HepG2 (cell line): ENCODE measurements around the gene ZNF324B. TPM values are rescaled to one million over a fixed set of nuclear protein-coding genes. Genes with fewer than 3 reads are reported as not detected.

Source experiments
- BRD4 ChIP-seq: sonication (generic); formaldehyde crosslinking; IDR thresholded peaks from 2 replicates; pipeline ENCODE4 v1.4.0; 2020; ENCODE audit warnings: missing genetic modification reagents
- CC2D1A ChIP-seq: sonication (generic); formaldehyde crosslinking; IDR thresholded peaks from 2 replicates; pipeline ENCODE4 v1.8.1; 2023; ENCODE audit warnings: mild to moderate bottlenecking, missing genetic modification reagents
- HDAC6 ChIP-seq: fragments of 200-600 bp; sonication (generic); IDR thresholded peaks from 2 replicates; pipeline ENCODE4 v1.7.0; 2017; ENCODE audit warnings: mild to moderate bottlenecking, antibody characterized with exemption, low read length, low read depth
- KMT2B ChIP-seq: IDR thresholded peaks from 2 replicates; pipeline ENCODE4 v1.6.1; 2016; ENCODE audit warnings: missing genetic modification reagents, missing compliant biosample characterization
- THAP11 ChIP-seq: IDR thresholded peaks from 2 replicates; pipeline ENCODE4 v1.6.1; 2016; ENCODE audit warnings: missing biosample characterization, missing genetic modification reagents
- ZBTB1 ChIP-seq: sonication (generic); formaldehyde crosslinking; IDR thresholded peaks from 2 replicates; pipeline ENCODE4 v1.4.0; 2020; ENCODE audit warnings: missing genetic modification reagents, borderline replicate concordance
- ZNF441 ChIP-seq: sonication (generic); formaldehyde crosslinking; IDR thresholded peaks from 2 replicates; pipeline ENCODE4 v1.7.0; 2021; ENCODE audit warnings: missing genetic modification reagents, borderline replicate concordance
- ZNF496 ChIP-seq: sonication (generic); formaldehyde crosslinking; IDR thresholded peaks from 2 replicates; pipeline ENCODE4 v1.8.1; 2023; ENCODE audit warnings: mild to moderate bottlenecking, moderate library complexity, missing genetic modification reagents; ENCODE audit not compliant: insufficient replicate concordance
- ZNF567 ChIP-seq: sonication (generic); formaldehyde crosslinking; IDR thresholded peaks from 2 replicates; pipeline ENCODE4 v1.8.1; 2023; ENCODE audit warnings: mild to moderate bottlenecking, missing genetic modification reagents, borderline replicate concordance
- ZNF570 ChIP-seq: sonication (generic); formaldehyde crosslinking; IDR thresholded peaks from 2 replicates; pipeline ENCODE4 v1.4.0; 2020; ENCODE audit warnings: mild to moderate bottlenecking, missing genetic modification reagents, borderline replicate concordance
- ZSCAN31 ChIP-seq: sonication (generic); formaldehyde crosslinking; IDR thresholded peaks from 2 replicates; pipeline ENCODE4 v1.5.0; 2020; ENCODE audit warnings: low read depth, mild to moderate bottlenecking, missing genetic modification reagents
- polyA plus RNA-seq, 8 experiments: library from polyadenylated mRNA; depleted of rRNA in 3 of 8; stranded (reverse) in 7 of 8; unstranded in 1 of 8; fragments of >200 nt; fragmentation: Illumina TruSeq in 4 of 8; extraction: Trizol in 4 of 8; gene quantifications; 2 replicates each; pipeline versions ENCODE4 v1.2.1 to v1.2.3, GENCODE V29; 2011 to 2016; ENCODE audit warnings: low read depth in 4 of 8, missing spikeins in 1 of 8, mixed read lengths in 1 of 8; ENCODE audit not compliant: insufficient read depth in 1 of 8
- total RNA-seq, 5 experiments: library from RNA; depleted of rRNA; stranded (reverse); fragments of >200 nt; fragmentation: Illumina TruSeq; extraction: Trizol; gene quantifications; 2 replicates each; pipeline ENCODE4 v1.2.3, GENCODE V29; 2016; ENCODE audit warnings: low read depth in 1 of 5
- TF ChIP-seq, protein P1 (sequence below): sonication (generic); formaldehyde crosslinking; IDR thresholded peaks from 2 replicates; pipeline ENCODE4 v1.5.1; 2020; ENCODE audit warnings: mild to moderate bottlenecking, missing genetic modification reagents, borderline replicate concordance
- TF ChIP-seq, protein P2 (sequence below): sonication (generic); formaldehyde crosslinking; IDR thresholded peaks from 2 replicates; pipeline ENCODE4 v1.5.0; 2020; ENCODE audit warnings: missing genetic modification reagents
- TF ChIP-seq, protein P3 (sequence below): sonication (generic); formaldehyde crosslinking; IDR thresholded peaks from 2 replicates; pipeline ENCODE4 v1.8.0; 2022; ENCODE audit warnings: mild to moderate bottlenecking, missing genetic modification reagents, moderate library complexity
- TF ChIP-seq, protein P4 (sequence below), 2 experiments: sonication (generic) in 1 of 2; formaldehyde crosslinking in 1 of 2; IDR thresholded peaks; 2 replicates each; pipeline versions ENCODE4 v1.6.1 to v1.9.0; 2014 to 2022; ENCODE audit warnings: antibody characterized with exemption in 1 of 2, borderline replicate concordance in 1 of 2, inconsistent platforms in 1 of 2, low read depth in 1 of 2, missing genetic modification reagents in 1 of 2

Gene ZNF324B
- total and polyA plus RNA-seq, 2 of the 13 experiments (the other 11 are each of a cell fraction or from before 2014, with no cell fraction given), result 0.53 to 3.0 TPM

DNA sequence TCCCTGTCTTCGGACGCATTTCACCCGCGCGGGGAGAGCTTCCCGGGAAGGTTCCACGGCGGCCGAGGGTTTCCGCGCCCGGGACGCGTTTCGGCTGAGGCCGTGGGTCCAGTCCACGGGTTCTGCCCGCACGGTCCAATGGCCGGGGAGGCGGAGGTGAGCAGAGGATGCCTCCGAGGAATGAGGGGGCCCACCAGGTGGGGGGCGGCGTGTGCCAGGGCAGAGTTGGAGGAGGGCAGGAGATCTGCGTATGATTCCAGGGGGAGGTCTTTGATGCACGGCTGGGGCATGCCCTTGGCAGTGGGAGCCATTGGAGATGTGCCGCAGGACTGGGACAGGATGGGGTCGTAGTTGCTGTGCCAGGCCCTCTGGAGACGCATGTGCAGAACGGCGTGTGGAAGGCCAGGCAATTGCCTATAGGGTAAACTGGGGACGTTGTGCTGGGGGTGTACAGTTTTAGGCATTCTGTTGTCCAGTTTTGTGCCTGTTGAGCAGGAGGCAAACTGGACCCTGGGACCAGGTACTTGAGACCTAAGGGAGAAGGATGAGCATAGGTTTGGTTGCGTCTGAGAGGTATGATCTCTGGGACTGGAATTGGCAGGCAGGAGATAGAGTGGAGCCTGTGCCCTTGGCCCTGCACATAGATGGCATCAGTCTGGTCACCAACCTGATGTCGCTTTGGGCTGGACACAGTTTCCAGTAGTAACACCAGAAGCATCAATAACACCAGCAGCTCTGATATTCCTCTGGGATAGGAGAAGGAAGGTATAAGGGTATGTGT lies 42.2 kb upstream of the ZNF324B start (continued):
- TF ChIP-seq, protein P1, sequence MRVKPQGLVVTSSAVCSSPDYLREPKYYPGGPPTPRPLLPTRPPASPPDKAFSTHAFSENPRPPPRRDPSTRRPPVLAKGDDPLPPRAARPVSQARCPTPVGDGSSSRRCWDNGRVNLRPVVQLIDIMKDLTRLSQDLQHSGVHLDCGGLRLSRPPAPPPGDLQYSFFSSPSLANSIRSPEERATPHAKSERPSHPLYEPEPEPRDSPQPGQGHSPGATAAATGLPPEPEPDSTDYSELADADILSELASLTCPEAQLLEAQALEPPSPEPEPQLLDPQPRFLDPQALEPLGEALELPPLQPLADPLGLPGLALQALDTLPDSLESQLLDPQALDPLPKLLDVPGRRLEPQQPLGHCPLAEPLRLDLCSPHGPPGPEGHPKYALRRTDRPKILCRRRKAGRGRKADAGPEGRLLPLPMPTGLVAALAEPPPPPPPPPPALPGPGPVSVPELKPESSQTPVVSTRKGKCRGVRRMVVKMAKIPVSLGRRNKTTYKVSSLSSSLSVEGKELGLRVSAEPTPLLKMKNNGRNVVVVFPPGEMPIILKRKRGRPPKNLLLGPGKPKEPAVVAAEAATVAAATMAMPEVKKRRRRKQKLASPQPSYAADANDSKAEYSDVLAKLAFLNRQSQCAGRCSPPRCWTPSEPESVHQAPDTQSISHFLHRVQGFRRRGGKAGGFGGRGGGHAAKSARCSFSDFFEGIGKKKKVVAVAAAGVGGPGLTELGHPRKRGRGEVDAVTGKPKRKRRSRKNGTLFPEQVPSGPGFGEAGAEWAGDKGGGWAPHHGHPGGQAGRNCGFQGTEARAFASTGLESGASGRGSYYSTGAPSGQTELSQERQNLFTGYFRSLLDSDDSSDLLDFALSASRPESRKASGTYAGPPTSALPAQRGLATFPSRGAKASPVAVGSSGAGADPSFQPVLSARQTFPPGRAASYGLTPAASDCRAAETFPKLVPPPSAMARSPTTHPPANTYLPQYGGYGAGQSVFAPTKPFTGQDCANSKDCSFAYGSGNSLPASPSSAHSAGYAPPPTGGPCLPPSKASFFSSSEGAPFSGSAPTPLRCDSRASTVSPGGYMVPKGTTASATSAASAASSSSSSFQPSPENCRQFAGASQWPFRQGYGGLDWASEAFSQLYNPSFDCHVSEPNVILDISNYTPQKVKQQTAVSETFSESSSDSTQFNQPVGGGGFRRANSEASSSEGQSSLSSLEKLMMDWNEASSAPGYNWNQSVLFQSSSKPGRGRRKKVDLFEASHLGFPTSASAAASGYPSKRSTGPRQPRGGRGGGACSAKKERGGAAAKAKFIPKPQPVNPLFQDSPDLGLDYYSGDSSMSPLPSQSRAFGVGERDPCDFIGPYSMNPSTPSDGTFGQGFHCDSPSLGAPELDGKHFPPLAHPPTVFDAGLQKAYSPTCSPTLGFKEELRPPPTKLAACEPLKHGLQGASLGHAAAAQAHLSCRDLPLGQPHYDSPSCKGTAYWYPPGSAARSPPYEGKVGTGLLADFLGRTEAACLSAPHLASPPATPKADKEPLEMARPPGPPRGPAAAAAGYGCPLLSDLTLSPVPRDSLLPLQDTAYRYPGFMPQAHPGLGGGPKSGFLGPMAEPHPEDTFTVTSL, result no peak
- TF ChIP-seq, protein P2, sequence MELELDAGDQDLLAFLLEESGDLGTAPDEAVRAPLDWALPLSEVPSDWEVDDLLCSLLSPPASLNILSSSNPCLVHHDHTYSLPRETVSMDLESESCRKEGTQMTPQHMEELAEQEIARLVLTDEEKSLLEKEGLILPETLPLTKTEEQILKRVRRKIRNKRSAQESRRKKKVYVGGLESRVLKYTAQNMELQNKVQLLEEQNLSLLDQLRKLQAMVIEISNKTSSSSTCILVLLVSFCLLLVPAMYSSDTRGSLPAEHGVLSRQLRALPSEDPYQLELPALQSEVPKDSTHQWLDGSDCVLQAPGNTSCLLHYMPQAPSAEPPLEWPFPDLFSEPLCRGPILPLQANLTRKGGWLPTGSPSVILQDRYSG, result no peak
- TF ChIP-seq ZSCAN31 (CRISPR knock-in tag), result peak; percentile 47; the same call in 1 of the 2 replicates
- TF ChIP-seq, protein P3, sequence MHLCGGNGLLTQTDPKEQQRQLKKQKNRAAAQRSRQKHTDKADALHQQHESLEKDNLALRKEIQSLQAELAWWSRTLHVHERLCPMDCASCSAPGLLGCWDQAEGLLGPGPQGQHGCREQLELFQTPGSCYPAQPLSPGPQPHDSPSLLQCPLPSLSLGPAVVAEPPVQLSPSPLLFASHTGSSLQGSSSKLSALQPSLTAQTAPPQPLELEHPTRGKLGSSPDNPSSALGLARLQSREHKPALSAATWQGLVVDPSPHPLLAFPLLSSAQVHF (CRISPR knock-in tag), result no peak
- no peak for TF ChIP-seq ZNF567 (CRISPR knock-in tag)
- no peak for TF ChIP-seq THAP11 (CRISPR knock-in tag)
- no peak for TF ChIP-seq ZNF496 (CRISPR knock-in tag)
- TF ChIP-seq KMT2B (CRISPR knock-in tag), result peak; percentile 15; the same call in 1 of the 2 replicates
- no peak for TF ChIP-seq ZNF441 (CRISPR knock-in tag)
- TF ChIP-seq BRD4 (CRISPR knock-in tag), result 0 out of 2 replicates have a peak, but pooled peaks have one; percentile 35
- no peak for TF ChIP-seq ZBTB1 (CRISPR knock-in tag)
- no peak for TF ChIP-seq HDAC6
- TF ChIP-seq, protein P4, sequence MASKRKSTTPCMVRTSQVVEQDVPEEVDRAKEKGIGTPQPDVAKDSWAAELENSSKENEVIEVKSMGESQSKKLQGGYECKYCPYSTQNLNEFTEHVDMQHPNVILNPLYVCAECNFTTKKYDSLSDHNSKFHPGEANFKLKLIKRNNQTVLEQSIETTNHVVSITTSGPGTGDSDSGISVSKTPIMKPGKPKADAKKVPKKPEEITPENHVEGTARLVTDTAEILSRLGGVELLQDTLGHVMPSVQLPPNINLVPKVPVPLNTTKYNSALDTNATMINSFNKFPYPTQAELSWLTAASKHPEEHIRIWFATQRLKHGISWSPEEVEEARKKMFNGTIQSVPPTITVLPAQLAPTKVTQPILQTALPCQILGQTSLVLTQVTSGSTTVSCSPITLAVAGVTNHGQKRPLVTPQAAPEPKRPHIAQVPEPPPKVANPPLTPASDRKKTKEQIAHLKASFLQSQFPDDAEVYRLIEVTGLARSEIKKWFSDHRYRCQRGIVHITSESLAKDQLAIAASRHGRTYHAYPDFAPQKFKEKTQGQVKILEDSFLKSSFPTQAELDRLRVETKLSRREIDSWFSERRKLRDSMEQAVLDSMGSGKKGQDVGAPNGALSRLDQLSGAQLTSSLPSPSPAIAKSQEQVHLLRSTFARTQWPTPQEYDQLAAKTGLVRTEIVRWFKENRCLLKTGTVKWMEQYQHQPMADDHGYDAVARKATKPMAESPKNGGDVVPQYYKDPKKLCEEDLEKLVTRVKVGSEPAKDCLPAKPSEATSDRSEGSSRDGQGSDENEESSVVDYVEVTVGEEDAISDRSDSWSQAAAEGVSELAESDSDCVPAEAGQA (IDR thresholded peaks at IDR 0.05; ENCODE audit: low read depth), result no peak
- TF ChIP-seq, protein P4 (CRISPR knock-in tag; IDR thresholded peaks at IDR 0.05; ENCODE audit: borderline replicate concordance), result no peak
- TF ChIP-seq ZNF570, result no peak
- TF ChIP-seq CC2D1A (CRISPR knock-in tag), result no peak
